ENCODE measurements around the gene HRC. TPM values are rescaled to one million over a fixed set of nuclear protein-coding genes. Genes with fewer than 3 reads are reported as not detected.

HRC gene
- total and polyA plus RNA-seq, 8 donors: 0.44 to 8.1 (median 0.83) TPM; not detected in 3

- TF ChIP-seq POLR2AphosphoS5 (IDR thresholded peaks at IDR 0.05): no peak
- no peak for TF ChIP-seq EP300 (IDR thresholded peaks at IDR 0.05)
- TF ChIP-seq POLR2A (IDR thresholded peaks at IDR 0.05): no peak
- TF ChIP-seq, protein P1, sequence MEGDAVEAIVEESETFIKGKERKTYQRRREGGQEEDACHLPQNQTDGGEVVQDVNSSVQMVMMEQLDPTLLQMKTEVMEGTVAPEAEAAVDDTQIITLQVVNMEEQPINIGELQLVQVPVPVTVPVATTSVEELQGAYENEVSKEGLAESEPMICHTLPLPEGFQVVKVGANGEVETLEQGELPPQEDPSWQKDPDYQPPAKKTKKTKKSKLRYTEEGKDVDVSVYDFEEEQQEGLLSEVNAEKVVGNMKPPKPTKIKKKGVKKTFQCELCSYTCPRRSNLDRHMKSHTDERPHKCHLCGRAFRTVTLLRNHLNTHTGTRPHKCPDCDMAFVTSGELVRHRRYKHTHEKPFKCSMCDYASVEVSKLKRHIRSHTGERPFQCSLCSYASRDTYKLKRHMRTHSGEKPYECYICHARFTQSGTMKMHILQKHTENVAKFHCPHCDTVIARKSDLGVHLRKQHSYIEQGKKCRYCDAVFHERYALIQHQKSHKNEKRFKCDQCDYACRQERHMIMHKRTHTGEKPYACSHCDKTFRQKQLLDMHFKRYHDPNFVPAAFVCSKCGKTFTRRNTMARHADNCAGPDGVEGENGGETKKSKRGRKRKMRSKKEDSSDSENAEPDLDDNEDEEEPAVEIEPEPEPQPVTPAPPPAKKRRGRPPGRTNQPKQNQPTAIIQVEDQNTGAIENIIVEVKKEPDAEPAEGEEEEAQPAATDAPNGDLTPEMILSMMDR (IDR thresholded peaks at IDR 0.05): no peak
- peak overlapping the region in 1 of 5 donors; percentile 44 for H3K27ac ChIP-seq
- H3K9me3 ChIP-seq: no peaks in the 10 kb centered on the region
- intact Hi-C loops (cut with DNase I; ENCODE audit: low total_unique reads): no loop called here
- peaks cover 21 to 69% (median 65%) of the 10 kb centered on the region in 4 donors for H3K36me3 ChIP-seq
- 65 to 82% (median 77%) methylated on average over 38 to 40 of the region's 40 CpGs for WGBS, 5 donors
- DNase-seq: peak in 1 of 2 donors; percentile 41
- H3K27me3 ChIP-seq: no peaks in the 10 kb centered on the region
- H3K4me1 ChIP-seq: peaks cover 0 to 5% (median 0%) of the 10 kb centered on the region in 4 donors
- H3K4me3 ChIP-seq: peak overlapping the region in 1 of 4 donors; percentile 19
Measured at GRCh38 chr19:49196527-49197240, 41.5 kb upstream of the HRC start.

DNA sequence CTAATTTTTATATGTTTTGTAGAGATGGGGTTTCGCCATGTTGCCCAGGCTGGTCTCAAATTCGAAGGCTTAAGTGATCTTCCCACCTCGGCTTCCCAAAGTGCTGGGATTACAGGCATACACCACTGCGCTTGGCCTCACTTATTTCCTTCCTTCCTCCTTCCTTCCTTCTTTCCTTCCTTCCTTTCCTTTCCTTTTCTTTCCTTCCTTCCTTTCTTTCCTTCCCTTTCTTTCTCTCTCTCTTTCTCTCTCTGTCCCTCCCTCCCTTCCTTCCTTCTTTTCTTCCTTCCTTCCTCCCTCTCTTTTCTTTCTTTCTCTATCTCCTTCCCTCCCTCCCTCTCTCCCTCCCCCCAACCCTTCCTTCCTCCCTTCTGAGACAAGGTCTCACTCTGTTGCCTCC, 39.2 kb upstream of the HRC start:
- intact Hi-C loops (cut with DNase I; ENCODE audit: low total_unique reads): no loop called here
- no peak for DNase-seq
- Histone ChIP-seq H3K36me3 (peaks cover 29 to 73% (median 69%) of the 10 kb centered on the region in 4 donors), H3K4me1 (peaks cover 0 to 5% (median 0%) of the 10 kb centered on the region in 4 donors), H3K9me3 (no peaks in the 10 kb centered on the region), H3K27me3 (no peaks in the 10 kb centered on the region), H3K4me3 (no peak overlapping the region), H3K27ac (no peak overlapping the region)
- WGBS, 5 donors: 86 to 93% (median 89%) methylated on average over 4 of the region's 4 CpGs
- TF ChIP-seq POLR2AphosphoS5 (IDR thresholded peaks at IDR 0.05) (no peak), POLR2A (IDR thresholded peaks at IDR 0.05) (no peak), EP300 (IDR thresholded peaks at IDR 0.05) (no peak)
- TF ChIP-seq, protein P1 (IDR thresholded peaks at IDR 0.05): no peak

- H3K36me3 ChIP-seq: peaks cover 34 to 78% (median 73%) of the 10 kb centered on the region in 4 donors
- 94 to 98% (median 94%) methylated on average over 6 of the region's 6 CpGs for WGBS, 5 donors
- H3K9me3 ChIP-seq: no peaks in the 10 kb centered on the region
- no peak for DNase-seq
- H3K4me1 ChIP-seq: peaks cover 0 to 5% (median 0%) of the 10 kb centered on the region in 4 donors
- H3K4me3 ChIP-seq: no peak overlapping the region
- TF ChIP-seq POLR2AphosphoS5 (IDR thresholded peaks at IDR 0.05): no peak
- TF ChIP-seq, protein P1 (IDR thresholded peaks at IDR 0.05): no peak
- TF ChIP-seq EP300 (IDR thresholded peaks at IDR 0.05): no peak
- no peak for TF ChIP-seq POLR2A (IDR thresholded peaks at IDR 0.05)
- intact Hi-C loops (cut with DNase I; ENCODE audit: low total_unique reads): no loop called here
- no peaks in the 10 kb centered on the region for H3K27me3 ChIP-seq
- no peak overlapping the region for H3K27ac ChIP-seq
Measured at GRCh38 chr19:49193822-49194394, 38.7 kb upstream of the HRC start.

DNA sequence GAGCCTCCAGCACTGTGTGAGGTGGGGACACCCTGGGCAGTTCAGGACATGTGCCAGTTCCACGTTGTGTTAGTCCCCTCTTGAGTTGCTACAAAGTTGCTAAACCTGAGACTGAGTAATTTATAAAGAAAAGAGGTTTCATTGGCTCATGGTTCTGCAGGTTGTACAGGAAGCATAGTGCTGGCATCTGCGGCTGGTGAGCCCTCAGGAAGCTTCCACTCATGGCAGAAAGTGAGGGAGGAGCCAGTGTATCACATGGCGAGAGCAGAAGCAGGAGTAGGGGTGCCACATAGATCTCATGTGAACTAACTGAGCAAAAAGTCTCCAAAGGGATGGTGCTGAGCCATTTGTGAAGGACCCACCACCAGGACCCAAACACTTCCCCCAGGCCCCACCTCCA, 35.6 kb upstream of the HRC start:
- Histone ChIP-seq H3K27ac (no peak overlapping the region), H3K36me3 (peaks cover 39 to 96% (median 88%) of the 10 kb centered on the region in 4 donors), H3K4me1 (no peaks in the 10 kb centered on the region), H3K27me3 (no peaks in the 10 kb centered on the region), H3K4me3 (no peak overlapping the region), H3K9me3 (no peaks in the 10 kb centered on the region)
- intact Hi-C loops (cut with DNase I; ENCODE audit: low total_unique reads): no loop called here
- 87 to 96% (median 94%) methylated on average over 3 of the region's 3 CpGs for WGBS, 5 donors
- no peak for DNase-seq
- TF ChIP-seq, protein P1 (IDR thresholded peaks at IDR 0.05): no peak
- TF ChIP-seq POLR2AphosphoS5 (IDR thresholded peaks at IDR 0.05) (no peak), EP300 (IDR thresholded peaks at IDR 0.05) (no peak), POLR2A (IDR thresholded peaks at IDR 0.05) (no peak)

Measured in stomach (tissue), 9 donors.